ENCODE data around the gene SCNN1B.

SCNN1B gene

DNA sequence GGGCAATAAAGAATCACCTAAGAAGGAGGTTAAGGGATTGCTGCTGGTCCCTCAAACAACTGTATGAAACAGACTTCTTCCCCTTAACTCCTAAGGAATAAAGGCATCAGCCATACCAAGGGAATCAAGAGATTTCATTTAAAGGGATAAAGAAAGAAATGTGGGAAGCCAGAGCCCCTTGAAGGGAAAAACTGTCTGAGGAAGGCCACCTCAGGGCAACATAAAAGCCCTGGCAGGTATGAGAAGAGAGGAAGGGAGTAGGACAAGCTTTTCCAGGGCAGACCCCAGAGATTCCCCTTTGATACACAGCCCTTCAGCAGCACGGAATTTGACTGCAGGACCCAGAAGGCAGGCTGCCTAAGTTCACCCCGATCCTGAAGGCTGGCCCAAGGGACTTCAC, 107.4 kb downstream of the SCNN1B start:
- no peak for DNase-seq

DNA sequence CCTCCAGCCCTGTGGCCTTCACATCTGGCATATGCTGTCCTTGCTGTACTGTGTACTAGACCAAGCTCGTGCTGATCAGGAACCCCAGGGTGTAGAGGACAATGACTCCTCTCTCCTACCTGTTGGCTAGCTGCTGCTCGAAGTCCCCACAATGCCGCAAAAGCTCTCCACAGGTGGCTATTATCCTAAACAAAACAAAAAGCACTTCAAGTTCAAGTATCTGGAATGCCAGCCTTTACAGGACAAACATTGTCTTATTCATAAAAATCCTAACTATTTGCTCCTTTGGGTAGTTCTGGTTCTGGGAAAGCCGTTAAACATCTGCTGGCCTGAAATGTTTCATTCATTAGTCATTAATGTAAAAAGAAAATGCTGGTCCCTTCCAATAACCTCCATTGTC, 108.1 kb downstream of the SCNN1B start:
- no peak for DNase-seq

DNA sequence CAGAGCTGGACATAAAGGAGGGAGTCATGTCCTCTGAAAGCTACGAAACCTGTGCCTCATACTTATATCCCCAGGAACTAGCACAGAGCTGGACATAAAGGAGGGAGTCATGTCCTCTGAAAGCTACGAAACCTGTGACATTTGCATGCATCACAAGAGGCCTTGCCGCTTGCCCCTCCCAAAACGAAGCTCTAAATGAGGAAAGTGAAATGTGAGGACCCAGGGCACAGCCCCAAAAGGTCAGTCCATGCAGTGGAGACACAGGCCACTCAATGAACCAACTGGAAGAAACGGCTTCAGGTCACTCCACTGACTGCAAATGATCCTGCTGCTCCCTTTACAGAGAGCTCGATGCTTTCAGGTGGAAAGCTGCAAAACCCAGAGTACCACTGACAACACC, 112.6 kb downstream of the SCNN1B start:
- no peak for DNase-seq

DNA sequence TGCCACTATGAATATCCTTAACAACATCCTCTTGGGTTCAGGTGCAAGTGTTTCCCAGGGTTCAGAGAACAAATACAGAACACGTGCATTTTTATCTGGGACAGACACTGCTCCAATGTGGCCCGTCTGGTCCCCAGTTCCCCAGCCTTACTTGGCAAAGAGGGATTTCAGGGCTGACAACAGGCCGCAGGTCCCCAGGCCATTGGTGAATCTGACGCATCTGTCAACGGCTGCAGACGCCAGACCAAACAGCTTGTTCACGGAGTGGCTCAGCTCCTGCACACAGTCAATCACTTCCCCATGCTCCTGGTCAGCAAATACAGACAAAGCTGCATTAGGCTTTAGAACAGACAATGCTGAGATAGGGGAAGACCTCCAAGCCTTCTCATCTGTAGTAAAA, 114.7 kb downstream of the SCNN1B start:
- DNase-seq: no peak

DNA sequence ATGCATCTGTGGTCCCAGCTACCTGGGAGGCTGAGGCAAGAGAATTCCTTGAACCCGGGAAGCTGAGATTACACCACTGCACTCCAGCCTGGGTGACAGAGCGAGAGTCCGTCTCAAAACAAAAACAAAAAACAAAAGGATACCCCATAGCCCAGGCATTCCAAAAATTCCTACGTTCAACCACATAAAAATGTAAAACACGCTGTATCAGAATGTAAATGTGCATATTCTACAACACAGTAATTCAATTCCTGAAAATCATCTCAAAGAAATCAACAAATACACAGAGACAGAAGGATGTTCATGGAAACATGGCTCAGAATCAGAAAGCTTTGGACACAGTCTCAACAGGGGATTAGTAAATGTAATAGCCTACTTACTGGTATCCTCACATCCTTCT, 117.9 kb downstream of the SCNN1B start:
- no peak for DNase-seq

DNA sequence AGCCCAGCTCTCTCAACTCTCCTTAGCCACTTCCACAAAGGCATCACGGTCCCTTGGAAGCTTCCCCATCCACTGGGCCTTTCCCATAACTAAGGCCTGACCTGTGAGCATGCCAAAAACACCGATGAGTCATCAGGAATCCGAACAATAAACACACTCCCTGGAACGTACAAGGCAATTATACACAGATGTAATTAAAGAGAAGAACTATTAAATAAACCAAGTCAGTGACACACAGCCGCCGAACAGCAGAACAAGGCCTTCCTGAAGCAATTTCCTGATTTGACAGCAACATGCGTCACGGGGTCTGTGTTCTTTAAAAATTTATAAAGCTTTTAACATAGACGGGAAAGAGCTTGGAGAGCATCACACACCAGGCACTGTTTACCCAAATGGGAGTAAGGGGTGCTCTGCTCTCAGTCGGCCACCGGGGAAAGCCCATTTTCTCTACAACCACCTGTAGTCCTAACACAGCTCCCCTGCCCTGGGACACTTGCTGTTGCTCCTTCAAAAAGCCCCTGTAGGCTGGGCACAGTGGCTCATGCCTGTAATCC, 121.5 kb downstream of the SCNN1B start:
- no peak for DNase-seq

DNA sequence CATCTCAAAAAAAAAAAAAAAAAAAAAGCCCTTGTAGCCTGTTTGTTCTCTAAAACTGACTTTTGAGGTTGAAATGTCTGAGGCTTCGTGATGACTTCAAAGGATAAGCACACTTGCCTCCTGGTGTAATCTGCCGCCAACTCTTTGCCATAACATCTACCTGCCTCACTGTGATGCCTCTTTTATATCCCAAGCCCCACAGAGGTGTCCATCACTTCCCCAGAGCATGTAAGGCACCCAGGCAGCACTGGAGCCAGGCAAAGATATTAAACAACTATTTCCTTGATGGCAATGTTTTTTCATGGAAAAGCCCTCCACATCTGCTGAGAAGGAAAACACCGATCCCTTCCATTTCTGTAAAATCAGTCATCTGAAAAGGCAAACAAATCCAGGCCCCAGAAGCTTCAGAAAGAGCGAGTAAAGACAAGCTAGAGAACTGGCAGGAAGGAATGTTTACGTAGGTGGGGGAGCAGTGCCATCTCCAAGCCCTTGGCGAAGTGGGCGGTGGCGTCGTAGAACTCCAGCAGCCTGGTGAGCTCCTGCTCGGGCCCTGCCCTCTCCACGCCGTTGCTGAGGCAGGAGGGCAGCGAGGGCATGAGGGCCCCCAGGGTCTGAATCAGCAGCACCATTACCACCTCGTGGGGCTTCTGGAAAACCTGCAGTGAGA, 122.3 kb downstream of the SCNN1B start:
- no peak for DNase-seq

DNA sequence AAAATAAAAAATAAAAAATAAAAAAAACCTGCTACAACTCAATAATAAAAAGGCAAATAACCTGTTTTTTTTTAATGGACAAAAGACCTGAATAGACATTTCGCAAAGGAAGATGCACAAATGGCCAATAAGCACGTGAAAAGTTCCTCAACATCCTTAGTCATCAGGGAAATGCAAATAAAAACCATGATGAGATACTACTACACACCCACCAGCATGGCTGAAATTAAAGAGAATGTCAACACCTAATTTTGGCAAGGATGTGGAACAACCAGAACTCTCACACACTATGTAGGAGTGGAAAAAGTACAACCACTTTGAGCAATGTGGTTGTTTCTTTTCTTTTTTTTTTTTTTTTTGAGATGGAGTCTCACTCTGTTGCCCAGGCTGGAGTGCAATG, 126.2 kb downstream of the SCNN1B start:
- no peak for DNase-seq

All from KG1 (cell line).